GM20431 (cell line): ENCODE measurements around the gene KCND3.

Experiments used
- in situ Hi-C: fragments of 300-500 bp; cut with MseI, MboI; formaldehyde crosslinking; loops from one replicate; pipeline ENCODE4 v1.15.0; 2020; ENCODE audit warnings: low sequenced_read_pairs; ENCODE audit not compliant: unreplicated experiment

The KCND3 gene

DNA sequence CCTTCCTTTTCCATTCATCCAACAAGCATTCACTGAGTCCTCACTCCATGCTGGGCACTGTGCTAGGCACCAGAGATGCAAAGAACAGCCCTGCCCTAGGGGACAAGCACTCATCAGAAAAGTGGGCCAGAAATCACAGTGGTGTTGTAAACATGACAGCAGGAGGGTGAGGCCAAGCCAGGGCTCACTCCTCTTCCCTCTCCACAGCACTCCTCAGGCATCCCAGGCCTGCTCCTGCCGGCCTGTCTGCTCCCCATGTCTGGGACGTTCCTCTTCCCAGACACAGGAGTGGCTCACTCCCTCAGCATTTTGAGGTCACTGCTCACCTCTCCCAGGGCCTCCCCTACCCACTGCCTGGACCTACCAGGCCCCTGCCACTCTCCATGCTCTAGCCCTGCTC, 61.8 kb downstream of the KCND3 start:
- in situ Hi-C loops = no loop called here

DNA sequence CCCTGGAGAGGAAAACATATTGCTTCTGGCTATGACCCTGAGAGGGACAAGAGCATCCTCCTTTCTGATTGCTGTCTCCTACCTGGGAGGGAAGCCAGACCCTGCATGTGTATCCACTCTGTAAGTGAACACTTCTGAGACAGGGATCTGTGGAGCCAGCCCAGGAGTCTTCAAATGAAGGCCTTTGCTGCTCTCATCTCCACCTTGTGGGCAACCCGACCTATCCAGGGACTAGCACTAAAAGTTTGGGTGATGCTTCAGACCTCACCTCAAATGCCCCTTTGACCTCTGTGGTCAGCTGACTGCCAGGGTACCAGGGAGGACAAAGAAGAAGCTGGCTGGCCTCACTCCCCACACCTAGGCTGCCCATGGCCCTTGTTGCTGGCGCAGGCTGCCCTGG, 64.7 kb downstream of the KCND3 start:
- in situ Hi-C loops = no loop called here

DNA sequence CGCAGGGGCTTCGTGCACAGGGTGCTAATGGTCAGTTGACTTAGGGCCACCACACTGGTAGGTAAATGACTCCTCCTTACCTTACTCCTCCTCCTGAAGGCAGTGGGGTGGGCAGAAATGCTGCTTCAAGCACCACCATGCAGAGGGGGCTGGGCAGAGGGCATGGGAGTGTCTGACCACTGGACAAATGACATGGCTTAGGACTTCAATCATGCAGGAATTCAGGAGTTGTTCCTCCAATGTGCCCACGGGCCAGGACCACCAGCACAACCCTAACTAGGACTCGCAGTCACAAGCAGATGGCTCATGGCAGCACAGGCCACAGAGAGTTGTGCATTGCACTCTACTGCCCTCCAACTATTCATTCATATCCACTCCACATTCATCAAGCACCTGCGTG, 65.7 kb downstream of the KCND3 start:
- in situ Hi-C loops = no loop called here

DNA sequence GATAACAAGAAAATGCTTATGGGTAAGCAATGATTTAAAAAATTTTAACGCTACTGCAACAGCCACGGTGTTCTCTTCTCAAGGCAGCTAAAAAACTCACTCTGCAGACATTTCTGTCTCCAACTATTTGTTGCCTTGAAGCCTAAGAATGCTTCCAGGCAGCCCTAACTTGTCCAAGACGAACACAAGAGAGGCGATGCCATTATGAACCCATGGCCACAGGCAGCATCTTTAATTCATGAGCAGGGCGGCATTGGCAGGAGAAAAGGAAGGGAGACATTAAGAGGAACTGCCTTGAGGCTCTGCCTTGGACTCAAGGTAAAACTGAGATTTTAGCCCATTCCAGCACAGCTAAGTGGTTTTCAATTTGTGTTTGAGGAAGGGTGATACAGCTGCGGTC, 67.5 kb downstream of the KCND3 start:
- in situ Hi-C loops = no loop called here

DNA sequence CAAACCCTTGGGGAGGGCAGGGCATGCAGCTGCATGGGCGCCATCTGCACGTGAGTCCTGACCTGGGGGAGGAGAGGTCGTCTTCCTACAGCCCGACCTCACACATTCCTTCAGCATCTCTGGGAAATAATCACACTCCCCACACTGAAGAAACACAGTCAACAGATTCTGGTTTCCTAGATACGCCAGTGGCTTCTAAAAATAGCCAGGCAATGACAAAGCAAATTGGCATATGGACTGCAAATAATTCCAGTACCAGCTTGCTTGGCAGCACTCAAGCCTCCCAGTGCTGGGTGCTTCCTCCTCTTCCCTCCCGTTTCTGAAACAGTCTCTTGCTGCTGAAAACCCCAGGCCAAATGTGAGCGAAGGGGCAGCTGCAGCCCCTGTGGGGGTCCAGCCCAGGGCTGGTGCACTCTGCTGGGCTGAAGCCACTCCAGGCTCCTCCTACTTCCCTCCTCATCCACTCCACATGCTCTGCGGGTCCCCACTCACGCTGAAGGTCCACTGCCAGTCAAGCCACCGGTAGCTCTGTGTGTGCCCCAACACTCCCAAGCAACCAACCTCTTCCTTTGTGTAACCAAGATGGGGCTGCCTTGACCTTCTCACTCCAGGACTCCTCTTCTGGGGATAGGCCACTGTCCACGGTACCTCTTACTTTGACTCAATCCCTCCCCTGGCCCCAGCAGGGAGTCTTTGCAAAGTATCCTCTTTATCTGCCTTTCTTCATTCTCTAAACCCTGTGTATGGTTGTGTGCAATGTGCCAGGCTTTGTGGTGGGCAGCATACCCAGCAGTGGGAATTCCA, 69.0 kb downstream of the KCND3 start:
- in situ Hi-C loops = no loop called here

DNA sequence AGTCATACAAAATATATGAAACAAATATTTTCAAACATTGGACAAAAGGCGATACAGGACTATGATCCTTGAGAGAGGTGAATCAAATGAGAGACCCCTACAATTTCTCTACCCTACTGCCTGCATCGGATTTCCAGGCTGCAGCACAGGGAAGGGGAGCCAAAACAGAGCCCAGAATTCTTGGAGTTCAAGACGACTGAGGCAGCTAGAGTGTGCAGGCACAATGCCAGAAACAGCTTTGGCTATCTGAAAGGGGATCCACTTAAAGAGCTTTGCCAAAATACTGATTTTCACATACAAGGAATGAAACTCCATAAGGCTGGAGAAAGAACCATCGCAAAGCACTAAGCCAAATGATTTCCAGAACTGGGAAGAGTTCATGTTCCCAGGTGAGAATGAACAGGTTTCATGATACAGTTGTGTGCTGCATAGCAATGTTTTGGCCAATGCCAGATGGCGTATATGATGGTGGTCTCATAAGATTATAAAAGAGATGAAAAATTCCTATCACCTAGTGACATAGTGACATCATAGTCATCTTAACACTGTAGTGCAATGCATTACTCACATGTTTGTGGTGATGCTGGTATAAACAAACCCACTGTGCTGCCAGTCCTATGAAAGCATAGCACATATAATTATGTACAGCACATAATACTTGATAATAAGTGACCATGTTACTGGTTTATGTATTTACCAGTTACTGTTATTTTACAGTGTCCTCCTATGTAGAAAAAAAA, 77.5 kb downstream of the KCND3 start:
- in situ Hi-C loops = no loop called here

DNA sequence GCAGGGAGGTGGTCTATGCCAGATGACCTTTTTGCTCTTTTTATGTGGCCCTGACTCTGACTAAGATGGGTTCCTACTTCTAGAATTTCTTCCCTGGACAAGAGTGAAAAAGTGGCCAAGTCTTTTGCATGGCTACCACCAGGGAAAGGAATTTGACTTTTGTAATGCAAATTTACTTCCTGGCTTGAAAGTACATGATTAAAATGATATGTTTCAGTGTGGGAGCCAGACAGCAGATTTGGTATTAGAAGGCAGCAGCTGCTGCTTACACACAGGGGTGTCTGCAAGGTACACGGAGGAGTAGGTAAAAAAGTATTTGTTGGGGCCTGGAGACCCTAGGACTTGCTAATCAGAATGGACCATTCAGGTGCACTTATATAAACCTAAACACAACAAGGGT, 78.4 kb downstream of the KCND3 start:
- in situ Hi-C loops = no loop called here

DNA sequence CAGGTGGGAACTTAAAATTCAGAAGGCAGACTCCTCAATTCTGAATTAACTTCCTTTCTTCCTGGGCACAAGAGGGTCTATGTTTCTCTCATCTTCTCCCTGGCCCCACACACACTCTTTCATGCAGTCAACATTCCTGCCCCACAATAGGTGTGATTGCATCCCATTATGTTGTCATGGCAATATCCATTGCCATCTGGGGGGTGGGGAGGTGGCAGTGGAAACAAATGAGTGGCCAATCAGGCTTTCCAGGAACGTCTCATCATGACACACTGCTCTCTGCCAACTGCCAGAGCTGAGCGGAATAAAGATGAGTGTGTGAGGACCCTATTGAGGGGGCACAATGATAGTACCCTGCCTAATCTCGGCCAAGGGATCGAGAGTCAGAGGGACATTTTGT, 80.4 kb downstream of the KCND3 start:
- in situ Hi-C loops = no loop called here

DNA sequence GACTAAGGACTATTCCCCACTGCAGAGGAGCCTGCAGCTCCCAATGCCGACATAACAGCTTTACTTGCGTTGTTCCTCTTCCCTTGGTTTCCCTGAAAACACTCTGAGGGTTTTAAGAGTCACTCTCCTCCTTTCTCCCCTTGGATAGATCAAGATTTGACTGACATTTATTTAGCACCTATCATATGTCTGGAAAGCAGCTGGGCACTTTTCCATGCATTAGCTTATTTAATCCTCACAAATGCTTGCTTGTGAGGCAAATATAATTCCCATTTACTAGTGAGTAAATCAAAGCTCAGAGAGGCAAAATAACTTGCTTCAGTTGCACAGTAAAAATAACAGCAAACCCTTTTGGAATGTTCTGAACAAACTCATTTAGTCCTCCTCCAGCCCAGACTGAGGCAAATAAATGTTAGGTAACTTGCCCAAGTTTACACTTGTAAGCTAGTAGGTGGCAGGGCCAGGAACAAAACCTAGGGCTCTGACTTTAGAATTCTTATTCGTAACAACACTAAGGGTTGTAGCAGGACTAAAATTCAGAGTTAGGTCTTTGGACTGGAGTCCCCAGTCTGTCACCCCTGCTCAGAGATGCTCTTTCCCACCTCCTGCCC, 81.4 kb downstream of the KCND3 start:
- in situ Hi-C loops = no loop called here

DNA sequence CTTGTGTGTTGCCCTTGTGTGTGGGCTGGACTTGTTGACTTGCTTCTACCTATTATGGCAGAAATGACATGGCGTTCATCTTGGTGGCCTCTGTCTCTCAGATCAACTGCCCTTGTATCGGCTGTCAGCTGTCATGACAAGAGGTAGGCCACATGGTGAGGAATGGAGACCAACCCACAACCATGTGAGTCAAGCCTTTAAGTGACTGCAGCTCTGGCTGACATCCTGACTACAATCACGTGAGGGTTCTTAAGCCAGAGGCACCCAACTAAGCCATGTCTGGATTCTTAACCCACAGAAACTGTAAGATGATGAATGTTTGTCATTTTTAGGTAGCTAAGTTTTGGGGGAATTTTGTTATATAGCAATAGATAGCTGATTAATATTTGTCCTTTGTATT, 82.1 kb downstream of the KCND3 start:
- in situ Hi-C loops = no loop called here

DNA sequence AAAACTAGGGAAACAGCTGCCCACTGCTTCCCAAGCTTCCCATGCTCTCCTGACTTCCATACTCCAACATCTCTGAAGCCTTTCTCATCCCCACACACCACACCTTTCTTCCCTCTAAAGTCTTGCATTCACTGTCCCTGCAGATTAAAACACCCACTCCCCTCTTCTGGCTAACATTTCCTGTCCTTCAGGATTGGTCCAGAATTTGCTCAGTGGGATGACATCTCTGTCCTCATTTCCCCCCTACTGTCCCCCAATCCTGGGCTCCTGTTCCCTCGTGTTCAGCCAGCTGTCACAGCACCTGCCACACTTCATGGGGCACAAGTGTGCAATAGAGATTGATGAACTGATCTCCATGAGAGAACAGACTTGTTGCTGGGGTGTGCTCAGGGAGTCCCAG, 82.7 kb downstream of the KCND3 start:
- in situ Hi-C loops = no loop called here

DNA sequence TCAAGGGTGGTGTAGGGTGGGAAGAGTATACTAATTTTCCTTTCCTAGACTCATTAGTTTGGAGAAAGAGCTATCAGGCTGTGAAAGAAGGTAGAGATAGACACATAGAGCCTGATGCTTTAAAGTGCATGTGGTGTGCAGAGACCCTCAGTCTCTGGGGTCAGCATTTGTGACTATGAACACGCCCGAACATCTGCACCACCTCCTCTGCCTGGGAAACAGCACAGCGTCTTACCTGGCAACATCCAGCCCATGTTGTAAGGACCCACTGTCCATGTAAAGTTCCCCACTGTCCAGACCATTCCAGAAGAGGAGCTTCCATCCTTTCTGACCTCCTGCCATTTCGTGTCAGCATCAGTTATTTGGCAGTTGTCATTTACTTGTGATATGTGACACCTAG, 83.4 kb downstream of the KCND3 start:
- in situ Hi-C loops = no loop called here

DNA sequence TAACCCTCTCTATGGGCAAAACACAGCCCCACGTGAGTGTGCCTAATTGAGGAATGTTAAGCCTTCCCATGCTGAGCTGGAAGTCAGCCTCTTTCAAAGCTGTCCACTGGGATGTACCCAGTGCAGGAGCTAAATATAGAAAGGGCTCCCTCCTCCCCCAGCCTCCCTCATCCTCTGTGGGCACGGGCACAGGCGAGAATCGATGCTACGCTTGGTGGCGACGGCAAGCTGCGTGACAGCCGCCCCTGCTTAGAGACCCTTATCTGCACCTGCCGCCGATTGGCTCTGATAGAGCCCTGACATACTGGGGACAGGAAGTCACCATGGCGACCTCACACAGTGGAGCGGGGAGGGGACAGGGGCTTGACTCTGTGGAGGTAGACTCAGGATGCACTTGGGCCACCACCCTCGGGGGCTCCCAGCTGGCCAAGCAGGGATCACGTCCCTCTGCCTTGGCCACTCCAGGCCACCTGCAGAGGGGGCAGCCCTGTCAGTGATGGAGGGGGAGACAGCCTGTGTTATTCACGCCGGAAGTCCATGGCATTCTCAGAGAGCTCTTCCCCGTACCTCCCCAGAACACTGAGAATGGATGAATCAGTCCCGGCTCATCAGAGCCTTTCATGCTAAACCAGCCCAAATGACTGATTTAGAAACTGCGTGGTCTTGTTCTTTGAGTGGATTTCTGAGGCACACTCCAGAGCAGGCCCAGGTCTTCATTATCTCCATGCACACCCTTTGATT, 84.8 kb downstream of the KCND3 start:
- in situ Hi-C loops = no loop called here

DNA sequence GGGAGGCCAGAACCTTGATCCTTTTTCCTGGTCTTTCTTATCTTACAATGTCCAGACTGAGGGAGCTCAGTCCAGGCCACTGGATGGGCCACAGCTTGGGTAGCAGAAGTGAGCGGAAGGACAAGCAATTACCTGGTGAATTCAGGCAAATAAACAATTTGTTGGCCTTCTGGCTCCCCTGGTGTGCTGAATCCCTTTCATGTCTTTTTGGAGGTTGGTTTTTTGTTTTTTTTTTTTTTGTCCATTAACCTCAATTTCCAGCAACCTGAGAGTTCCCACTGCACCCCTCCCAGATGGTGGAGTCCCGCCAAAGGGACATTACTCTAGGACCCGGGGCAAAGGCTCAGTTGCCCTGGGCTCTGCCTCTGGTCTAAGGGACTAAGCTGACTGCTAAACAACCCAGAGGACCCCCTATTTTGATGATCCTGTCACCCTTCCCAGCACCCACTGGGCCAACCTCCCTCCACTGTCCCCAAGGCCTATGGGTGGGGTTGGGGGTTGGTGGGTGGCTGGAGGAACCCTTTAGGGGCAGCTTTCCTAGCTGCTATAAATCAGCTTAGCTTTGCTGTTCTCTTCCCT, 85.5 kb downstream of the KCND3 start:
- in situ Hi-C loops = no loop called here

DNA sequence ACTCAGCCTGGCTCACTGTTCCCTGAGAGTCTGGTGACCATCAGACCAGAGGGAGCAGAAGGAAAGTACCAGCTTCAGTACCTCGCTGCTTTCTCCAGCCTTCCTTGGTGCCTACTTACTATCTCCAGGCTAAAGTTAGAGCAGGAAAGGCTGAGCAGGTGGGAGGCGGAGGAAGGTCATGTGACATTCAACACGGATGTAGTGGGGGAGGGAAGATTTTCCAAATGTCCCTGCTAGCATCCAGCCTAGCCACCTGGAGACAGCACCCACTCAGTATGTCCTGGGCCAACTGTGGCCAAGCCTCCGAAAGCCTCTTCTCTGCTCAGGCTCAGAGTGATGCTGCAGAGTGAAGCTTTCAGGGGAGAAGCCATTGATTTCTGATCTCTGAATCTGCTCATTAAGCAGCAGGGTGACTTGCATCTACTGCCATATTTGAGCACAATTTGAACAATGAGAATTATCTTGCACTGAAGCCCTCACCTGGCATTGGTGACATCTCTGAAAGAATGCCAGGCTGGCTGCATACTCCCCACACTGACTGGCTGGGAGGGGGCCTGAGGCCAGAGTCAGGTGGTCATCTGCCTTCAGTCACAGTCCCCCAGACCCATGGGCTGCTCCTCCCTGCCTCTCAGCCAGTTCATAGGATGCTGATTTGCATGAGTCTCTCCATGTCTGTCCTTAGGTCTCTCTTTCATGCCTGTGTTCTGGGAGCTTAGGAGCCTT, 86.2 kb downstream of the KCND3 start:
- in situ Hi-C loops = no loop called here

DNA sequence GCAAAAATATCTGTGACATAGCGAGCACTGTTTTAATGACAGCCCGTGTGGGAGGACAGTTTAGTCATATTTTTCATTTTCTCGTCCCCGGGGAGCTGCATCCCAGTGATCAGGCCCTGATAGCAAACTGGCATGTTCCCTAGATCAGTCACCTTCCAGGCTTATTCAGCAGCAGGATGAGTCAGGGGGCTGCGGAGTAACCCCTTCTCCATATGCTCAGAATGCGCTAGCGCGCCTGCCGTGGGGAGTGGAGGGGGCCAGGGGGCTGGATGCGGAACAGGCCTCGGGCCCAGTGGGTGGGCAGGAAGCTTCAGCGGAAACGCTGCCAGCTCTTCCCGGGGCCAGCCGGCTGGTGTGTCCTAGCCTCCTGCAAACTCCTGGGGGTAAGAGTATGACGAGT, 94.0 kb downstream of the KCND3 start:
- in situ Hi-C loops = no loop called here

DNA sequence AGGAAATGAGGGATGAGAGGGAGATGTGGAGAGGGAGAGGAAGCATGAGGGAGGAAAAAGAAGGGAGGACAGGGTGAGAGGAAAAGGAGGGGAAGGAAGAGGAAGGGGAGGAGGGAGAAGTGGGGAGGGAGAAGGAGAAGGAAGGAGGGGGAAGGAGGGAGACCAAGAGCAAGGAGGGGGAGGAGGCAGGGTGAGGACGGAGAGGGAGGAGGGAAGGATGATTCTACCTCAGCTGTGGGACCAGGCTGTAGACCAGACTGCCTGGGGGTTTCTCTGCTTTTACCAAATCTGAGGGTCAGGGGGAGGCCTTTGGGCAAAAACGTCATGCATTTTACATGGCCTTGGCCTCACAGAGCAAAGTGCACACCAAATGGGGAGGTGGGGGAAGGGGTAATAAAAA, 94.5 kb downstream of the KCND3 start:
- in situ Hi-C loops = no loop called here

DNA sequence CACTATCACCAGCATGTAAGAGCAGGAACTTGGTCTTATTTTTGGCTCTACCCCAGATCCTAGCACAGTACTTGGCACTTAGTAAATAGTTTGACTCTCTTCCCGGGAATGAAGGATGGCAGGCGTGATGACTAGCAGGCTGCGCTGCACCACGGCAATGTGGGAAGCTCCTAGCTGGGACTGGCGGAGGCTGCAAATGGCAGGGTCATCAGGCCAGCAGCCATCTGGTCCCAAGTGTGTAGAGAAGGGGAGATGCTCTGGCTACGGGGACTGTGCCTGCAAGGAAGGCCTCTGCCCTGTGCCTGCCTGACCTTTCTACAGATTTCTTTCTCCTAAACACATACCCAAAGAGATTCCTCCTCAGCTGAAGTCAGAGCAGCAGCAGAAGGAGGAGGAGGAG, 95.0 kb downstream of the KCND3 start:
- in situ Hi-C loops = no loop called here

DNA sequence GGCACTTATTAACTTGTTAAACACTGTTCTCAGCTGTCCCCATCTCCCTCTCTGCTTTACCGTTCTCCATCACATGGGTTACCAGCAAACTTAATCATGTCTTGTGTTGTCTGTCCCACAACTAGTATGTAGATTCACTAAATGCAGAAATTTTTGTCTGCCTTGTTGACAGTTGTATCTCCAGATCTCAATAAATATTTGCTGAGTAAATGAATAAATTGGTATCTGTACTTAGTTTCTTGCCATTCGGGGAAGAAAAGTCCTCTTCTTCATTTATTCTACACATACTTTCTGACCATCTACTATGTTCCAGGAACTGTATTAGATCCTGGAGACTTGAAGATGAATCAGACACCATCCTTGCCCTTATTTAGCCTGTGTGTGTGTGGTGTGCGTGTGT, 97.9 kb downstream of the KCND3 start:
- in situ Hi-C loops = no loop called here
